Activated CD8-positive, alpha-beta T cell treated with anti-CD3 and anti-CD28 coated beads for 36 hours (primary cell): ENCODE measurements around the gene MYOZ3. TPM values are rescaled to one million over a fixed set of nuclear protein-coding genes. Genes with fewer than 3 reads are reported as not detected.

ENCODE experiments used
- ATAC-seq: fragments of 200-7000 bp; cut with Tn5 transposase; one replicate; pipeline ENCODE4 v1.10.0; 2021; ENCODE audit warnings: mild to moderate bottlenecking, moderate library complexity
- CTCF ChIA-PET: fragments of 350-600 bp; sonication (Branson Sonifier 250); formaldehyde crosslinking; loops from one replicate; lab custom pipeline; 2021; ENCODE audit warnings: antibody characterized with exemption; lab: Charles Lee
- POLR2A ChIA-PET: fragments of 350-600 bp; sonication (Branson Sonifier 250); formaldehyde crosslinking; loops from one replicate; lab custom pipeline; 2021; ENCODE audit warnings: antibody characterized with exemption; lab: Charles Lee
- DNase-seq: peaks from one replicate; pipeline ENCODE4 v3.0.0-alpha.2; 2020
- H3K27ac Mint-ChIP-seq: one replicate; pipeline ENCODE4 v1.8.0; 2021; ENCODE audit warnings: mild to moderate bottlenecking, mixed read lengths
- H3K27me3 Mint-ChIP-seq: one replicate; pipeline ENCODE4 v1.8.0; 2021; ENCODE audit warnings: mixed read lengths
- H3K36me3 Mint-ChIP-seq: one replicate; pipeline ENCODE4 v1.8.0; 2021; ENCODE audit warnings: low read depth, mixed read lengths
- H3K4me1 Mint-ChIP-seq: one replicate; pipeline ENCODE4 v1.8.0; 2021; ENCODE audit warnings: low read depth, mixed read lengths
- H3K4me3 Mint-ChIP-seq: one replicate; pipeline ENCODE4 v1.8.0; 2021; ENCODE audit warnings: mild to moderate bottlenecking, moderate library complexity, mixed read lengths
- H3K9me3 Mint-ChIP-seq: one replicate; pipeline ENCODE4 v1.8.0; 2021; ENCODE audit warnings: mixed read lengths
- CTCF ChIP-seq: fragments of 200-600 bp; IDR thresholded peaks from one replicate; pipeline ENCODE4 v1.8.0; 2022; ENCODE audit warnings: antibody characterized with exemption, mild to moderate bottlenecking
- intact Hi-C: fragments of 100-400 bp; cut with micrococcal nuclease; formaldehyde crosslinking; loops from one replicate; pipeline ENCODE4 v1.10.0; 2022
- total RNA-seq, 2 experiments: library from RNA; stranded (reverse); gene quantifications; one replicate each; pipeline ENCODE4 v1.2.3, GENCODE V29; 2021

MYOZ3 gene
- total RNA-seq, 2 experiments from 2014 or later = 0.11 to 0.20 TPM

DNA sequence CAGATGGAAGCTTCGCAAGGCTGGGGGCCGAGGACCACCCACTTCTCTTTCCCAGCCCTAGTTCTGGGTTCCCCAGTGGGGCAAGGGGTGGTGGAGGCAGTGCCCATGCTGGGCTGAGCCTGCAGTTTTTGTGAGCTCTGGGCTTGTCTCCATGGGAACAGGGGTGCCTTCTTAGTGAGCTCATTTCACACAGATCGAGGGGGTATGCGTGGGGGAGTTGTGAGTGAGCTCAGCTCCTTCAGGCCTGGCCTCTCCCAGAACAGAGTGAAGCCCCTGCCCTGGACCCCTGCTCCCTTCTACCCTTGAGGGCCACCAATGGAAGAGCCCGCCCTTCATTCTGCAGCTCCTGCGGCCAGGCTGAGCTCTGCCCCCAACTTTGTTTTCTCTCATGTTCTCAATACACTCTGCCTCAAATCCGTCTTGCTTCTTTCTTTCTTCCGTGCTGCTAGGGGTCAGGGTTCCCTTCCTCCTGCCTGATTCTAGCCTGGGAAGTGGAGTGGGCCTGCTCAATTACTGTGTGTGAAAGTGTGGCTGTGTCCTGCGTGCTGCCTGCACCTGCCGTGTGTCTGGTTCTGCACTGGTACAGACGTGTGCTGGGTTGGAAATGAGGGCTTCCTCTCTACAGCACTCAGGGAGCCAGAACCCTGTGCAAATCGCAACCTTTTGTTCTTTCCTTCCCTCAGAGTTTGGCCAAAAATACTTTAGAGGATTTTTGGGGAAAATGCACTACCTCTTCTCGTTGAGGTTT is 9.0 kb upstream of the MYOZ3 start:
- no peaks in the 10 kb centered on the region for H3K27me3 Mint-ChIP-seq
- H3K9me3 Mint-ChIP-seq = no peaks in the 10 kb centered on the region
- CTCF ChIA-PET = interaction anchor here (0.6 to 4.8 kb wide), 4 partner anchors 23 to 100 kb away, joined by 3 to 49 read pairs (median 3); no protein-coding TSS in a partner anchor
- ATAC-seq = no peak
- H3K4me3 Mint-ChIP-seq = no peak overlapping the region
- no peak for DNase-seq
- no peaks in the 10 kb centered on the region for H3K36me3 Mint-ChIP-seq
- H3K27ac Mint-ChIP-seq = no peak overlapping the region
- intact Hi-C loops = no loop called here
- TF ChIP-seq CTCF = no peak
- H3K4me1 Mint-ChIP-seq = peaks cover 3% of the 10 kb centered on the region
- POLR2A ChIA-PET = no interaction called here

DNA sequence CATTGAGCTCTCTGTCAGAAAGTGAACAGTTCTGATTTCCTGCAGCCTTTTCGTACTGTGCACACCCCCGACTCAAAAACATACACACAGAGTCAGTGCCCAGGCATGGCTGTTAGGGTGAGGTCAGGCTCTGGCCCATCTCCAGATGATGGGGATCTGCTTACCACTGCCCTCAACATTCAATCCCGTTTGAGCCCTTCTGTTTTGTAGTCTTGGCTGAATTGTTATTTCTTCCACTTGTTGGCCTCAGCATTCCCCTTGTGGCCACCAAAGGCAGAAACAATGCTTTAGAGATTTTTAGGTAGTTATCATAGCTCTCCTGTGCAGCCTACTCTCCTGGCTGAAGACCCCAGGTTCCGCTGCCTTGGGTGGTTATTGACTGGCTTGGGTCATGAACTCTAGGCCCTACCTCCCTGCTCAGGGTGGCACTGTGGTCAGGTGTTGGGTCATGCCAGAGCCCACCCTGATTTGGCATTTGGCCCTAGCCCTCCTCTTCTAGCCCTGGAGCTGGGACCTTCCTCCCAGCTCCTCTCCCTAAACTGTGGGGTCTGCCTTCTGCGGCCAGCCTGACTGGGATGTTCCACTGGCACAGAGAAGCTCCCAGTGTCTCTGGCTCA is 7.8 kb upstream of the MYOZ3 start:
- DNase-seq (no peak), ATAC-seq (no peak)
- H3K4me3 Mint-ChIP-seq = no peak overlapping the region
- H3K27me3 Mint-ChIP-seq = no peaks in the 10 kb centered on the region
- no peaks in the 10 kb centered on the region for H3K9me3 Mint-ChIP-seq
- H3K4me1 Mint-ChIP-seq = peaks cover 3% of the 10 kb centered on the region
- no peak overlapping the region for H3K27ac Mint-ChIP-seq
- TF ChIP-seq CTCF = no peak
- no peaks in the 10 kb centered on the region for H3K36me3 Mint-ChIP-seq
- CTCF ChIA-PET = interaction anchor here (1.0 to 4.8 kb wide), 3 partner anchors 93 to 196 kb away, joined by 3 to 49 read pairs (median 7); no protein-coding TSS in a partner anchor
- intact Hi-C loops = no loop called here
- POLR2A ChIA-PET = interaction anchor here (0.7 to 1.0 kb wide), 2 partner anchors 47 to 194 kb away, joined by 3 read pairs; partner anchors contain the start of gene RBM22

DNA sequence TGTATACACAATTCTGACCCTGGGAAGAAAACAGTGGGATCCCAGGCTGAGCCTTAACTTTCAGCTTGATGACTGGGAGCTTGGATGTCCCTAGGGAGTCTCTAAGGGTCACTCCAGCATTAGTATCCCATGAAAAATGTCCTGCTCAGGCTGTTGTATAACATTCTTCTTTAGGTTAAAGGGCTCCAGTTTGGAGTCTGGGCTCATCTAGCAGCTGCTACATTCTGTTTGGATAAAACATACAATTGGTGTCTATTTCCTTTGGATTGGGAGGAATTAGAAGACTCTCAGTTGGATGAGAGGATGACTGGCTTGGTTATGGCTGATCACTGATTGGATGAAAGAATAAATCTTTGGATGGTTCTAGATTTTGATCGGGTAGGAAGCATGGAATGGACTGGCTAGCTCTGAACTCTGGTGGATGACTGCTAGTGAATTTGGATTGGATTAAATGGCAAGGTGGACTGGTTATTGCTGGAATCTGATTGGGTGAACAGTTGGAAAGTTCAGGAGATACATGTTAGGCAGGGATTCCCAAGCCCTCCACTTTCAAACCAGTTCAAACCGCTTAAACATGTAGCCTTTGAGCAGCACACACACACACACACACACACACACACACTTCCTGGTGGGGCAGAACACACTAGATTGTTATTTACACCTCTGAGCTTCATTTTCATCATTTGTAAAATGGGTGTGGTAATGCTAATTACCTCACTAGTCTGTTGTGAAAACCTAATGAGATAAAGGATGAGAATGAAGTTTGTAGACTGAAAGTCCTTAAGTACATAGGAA is 7.1 kb upstream of the MYOZ3 start:
- Mint-ChIP-seq H3K27me3 (no peaks in the 10 kb centered on the region), H3K36me3 (no peaks in the 10 kb centered on the region), H3K4me3 (no peak overlapping the region), H3K9me3 (no peaks in the 10 kb centered on the region), H3K27ac (no peak overlapping the region), H3K4me1 (peaks cover 3% of the 10 kb centered on the region)
- TF ChIP-seq CTCF = no peak
- CTCF ChIA-PET = interaction anchor here (0.6 to 4.8 kb wide), 7 partner anchors 88 to 197 kb away, joined by 3 to 49 read pairs (median 3); no protein-coding TSS in a partner anchor
- DNase-seq (no peak), ATAC-seq (no peak)
- POLR2A ChIA-PET = interaction anchor here (1.0 kb wide), 1 partner anchor 195 kb away, joined by 3 read pairs; no protein-coding TSS in a partner anchor
- intact Hi-C loops = no loop called here

- CTCF ChIA-PET = interaction anchor here (1.2 to 4.8 kb wide), 8 partner anchors 9 to 196 kb away, joined by 3 to 49 read pairs (median 4); partner anchors contain the start of gene DCTN4
- Mint-ChIP-seq H3K27ac (no peak overlapping the region), H3K4me3 (peak overlapping the region; percentile 7), H3K36me3 (no peaks in the 10 kb centered on the region), H3K27me3 (no peaks in the 10 kb centered on the region), H3K9me3 (no peaks in the 10 kb centered on the region), H3K4me1 (peaks cover 3% of the 10 kb centered on the region)
- POLR2A ChIA-PET = no interaction called here
- DNase-seq = no peak
- no peak for ATAC-seq
- intact Hi-C loops = no loop called here
- TF ChIP-seq CTCF = no peak
Measured at GRCh38 chr5:150655221-150655620, 5.8 kb upstream of the MYOZ3 start.
